HepG2 (cell line): ENCODE results near the gene S100A5. TPM values are rescaled to one million over a fixed set of nuclear protein-coding genes. Genes with fewer than 3 reads are reported as not detected.

Experiments used
- ATAC-seq: fragments of 200-7000 bp; cut with Tn5 transposase; 3 replicates; pipeline ENCODE4 v1.9.1; 2020; ENCODE audit warnings: mild to moderate bottlenecking, moderate library complexity
- BruUV-seq: library from RNA; stranded (reverse); fragments of 400-500 nt; replicated peaks from 2 replicates; lab custom pipeline; 2021; lab: Mats Ljungman, UMichigan
- CTCF ChIA-PET: fragments of 300-600 bp; formaldehyde crosslinking; extraction: SDS; loops from one replicate; lab custom pipeline; 2021; ENCODE audit warnings: low total read pairs, inconsistent platforms, low intra/inter-chr PET ratio; lab: Yijun Ruan, JAX
- POLR2A ChIA-PET: fragments of 350-600 bp; sonication (Branson Sonifier 250); formaldehyde crosslinking; loops from one replicate; lab custom pipeline; 2020; ENCODE audit warnings: antibody characterized with exemption, inconsistent platforms; lab: Yijun Ruan, JAX
- DNase-seq: peaks from one replicate; pipeline ENCODE4 v3.0.0-alpha.2; 2015; ENCODE audit warnings: low spot score
- FAIRE-seq: peaks from 3 replicates; lab custom pipeline; 2011; peaks lifted over from hg19 to GRCh38; lab: Jason Lieb, UNC
- H2AFZ ChIP-seq: one replicate; pipeline ENCODE4 v1.6.1; 2011; ENCODE audit warnings: low read length, inconsistent platforms
- H3K27ac ChIP-seq: fragments of 300-600 bp; 3 replicates; pipeline ENCODE4 v1.8.0; 2011; ENCODE audit warnings: mixed run types, mild to moderate bottlenecking, mixed read lengths, low read length, inconsistent platforms; ENCODE audit not compliant: insufficient read depth; ENCODE audit errors: extremely low read length
- H3K27me3 ChIP-seq, 2 experiments: fragments of 200-600 bp in 1 of 2; 2 replicates in 1 of 2; 3 replicates in 1 of 2; pipeline versions ENCODE4 v1.6.0 to v1.8.0; 2011; ENCODE audit warnings: low read length in 2 of 2, mild to moderate bottlenecking in 2 of 2, moderate library complexity in 2 of 2, inconsistent platforms in 1 of 2; ENCODE audit not compliant: insufficient read depth in 2 of 2, control insufficient read depth in 1 of 2
- H3K36me3 ChIP-seq, 2 experiments: fragments of 200-600 bp in 1 of 2; replicated peaks in 1 of 2; 2 replicates in 1 of 2; 3 replicates in 1 of 2; pipeline versions ENCODE4 v1.5.1 to v1.8.0; 2011; ENCODE audit warnings: low read length in 2 of 2, inconsistent platforms in 1 of 2; ENCODE audit not compliant: insufficient read depth in 2 of 2, control insufficient read depth in 1 of 2
- H3K4me1 ChIP-seq: 2 replicates; pipeline ENCODE4 v1.5.1; 2012; ENCODE audit warnings: low read length, inconsistent platforms; ENCODE audit not compliant: insufficient read depth
- H3K4me2 ChIP-seq: 2 replicates; pipeline ENCODE4 v1.6.0; 2011; ENCODE audit warnings: low read depth, low read length, inconsistent platforms
- H3K4me3 ChIP-seq, 3 experiments: fragments of 200-600 bp in 1 of 3; sonication (generic), shearing (Covaris generic) in 1 of 3; replicated peaks in 1 of 3; 2 replicates each; pipeline ENCODE4 v1.5.1; 2011 to 2016; ENCODE audit warnings: low read length in 3 of 3, inconsistent platforms in 2 of 3, low read depth in 2 of 3, mild to moderate bottlenecking in 2 of 3, control low read depth in 1 of 3, mixed read lengths in 1 of 3; ENCODE audit not compliant: insufficient read depth in 1 of 3
- H3K79me2 ChIP-seq: one replicate; pipeline ENCODE4 v1.6.1; 2011; ENCODE audit warnings: low read length, inconsistent platforms; ENCODE audit not compliant: insufficient read depth
- H3K9ac ChIP-seq: 2 replicates; pipeline ENCODE4 v1.6.0; 2011; ENCODE audit warnings: mild to moderate bottlenecking, low read depth, low read length, inconsistent platforms; ENCODE audit not compliant: insufficient read depth
- H3K9me3 ChIP-seq: 2 replicates; pipeline ENCODE4 v1.5.1; 2012; ENCODE audit warnings: mild to moderate bottlenecking, low read length
- H4K20me1 ChIP-seq: 2 replicates; pipeline ENCODE4 v1.6.0; 2011; ENCODE audit warnings: inconsistent platforms, mild to moderate bottlenecking, low read length, moderate library complexity; ENCODE audit not compliant: insufficient read depth
- CSRNP1 ChIP-seq: sonication (generic); formaldehyde crosslinking; IDR thresholded peaks from 2 replicates; pipeline ENCODE4 v1.8.1; 2023; ENCODE audit warnings: mild to moderate bottlenecking, missing genetic modification reagents
- EP300 ChIP-seq, 3 experiments: sonication (generic) in 1 of 3; formaldehyde crosslinking in 1 of 3; IDR thresholded peaks; 2 replicates each; pipeline versions ENCODE4 v1.5.1 to v1.6.1; 2011 to 2020; ENCODE audit warnings: low read depth in 2 of 3, low read length in 2 of 3, borderline replicate concordance in 1 of 3, improper control_type of control experiment in 1 of 3, mild to moderate bottlenecking in 1 of 3, missing genetic modification reagents in 1 of 3, moderate library complexity in 1 of 3
- MAZ ChIP-seq, 2 experiments: sonication (generic) in 1 of 2; formaldehyde crosslinking in 1 of 2; IDR thresholded peaks; 2 replicates each; pipeline versions ENCODE4 v1.5.0 to v1.6.1; 2012 to 2020; ENCODE audit warnings: low read depth in 2 of 2, mild to moderate bottlenecking in 2 of 2, borderline replicate concordance in 1 of 2, improper control_type of control experiment in 1 of 2, low read length in 1 of 2, missing genetic modification reagents in 1 of 2, moderate library complexity in 1 of 2
- MYC ChIP-seq: sonication (generic); formaldehyde crosslinking; IDR thresholded peaks from 2 replicates; pipeline ENCODE4 v1.9.0; 2021; ENCODE audit warnings: missing genetic modification reagents, borderline replicate concordance
- NBN ChIP-seq: fragments of 450-650 bp; conservative IDR thresholded peaks from 2 replicates; pipeline ENCODE4 v1.6.1; 2017
- NFAT5 ChIP-seq: sonication (generic); formaldehyde crosslinking; IDR thresholded peaks from 2 replicates; pipeline ENCODE4 v1.4.0; 2020; ENCODE audit warnings: missing genetic modification reagents
- RAD21 ChIP-seq: fragments of 450-650 bp; formaldehyde crosslinking; IDR thresholded peaks from 2 replicates; pipeline ENCODE4 v1.5.0; 2020; ENCODE audit warnings: mild to moderate bottlenecking
- SP1 ChIP-seq, 2 experiments: fragments of 450-650 bp in 1 of 2; sonication (generic) in 1 of 2; formaldehyde crosslinking in 1 of 2; IDR thresholded peaks; 2 replicates each; pipeline versions ENCODE4 v1.4.0 to v1.6.1; 2016 to 2020; ENCODE audit warnings: missing genetic modification reagents in 1 of 2
- UBTF ChIP-seq: sonication (generic); formaldehyde crosslinking; IDR thresholded peaks from 2 replicates; pipeline ENCODE4 v1.4.0; 2020; ENCODE audit warnings: mild to moderate bottlenecking, missing genetic modification reagents
- WGBS: methylation state at CpG from one replicate; pipeline ENCODE4 v1.1.6; 2017; ENCODE audit warnings: low lambda C conversion rate; 5-methylcytosine and 5-hydroxymethylcytosine counted together
- in situ Hi-C: cut with HindIII; loops from 2 replicates; pipeline ENCODE4 v1.10.0; 2017; ENCODE audit warnings: low pct_unique_long_range_greater_than_20kb; ENCODE audit not compliant: extremely low pct_ligation_motif_present
- intact Hi-C: fragments of 100-400 bp; cut with micrococcal nuclease; formaldehyde crosslinking; loops from one replicate; pipeline ENCODE4 v1.10.0; 2022; ENCODE audit not compliant: unreplicated experiment
- polyA plus RNA-seq, 8 experiments: library from polyadenylated mRNA; depleted of rRNA in 3 of 8; stranded (reverse) in 7 of 8; unstranded in 1 of 8; fragments of >200 nt; fragmentation: Illumina TruSeq in 4 of 8; extraction: Trizol in 4 of 8; gene quantifications; 2 replicates each; pipeline versions ENCODE4 v1.2.1 to v1.2.3, GENCODE V29; 2011 to 2016; ENCODE audit warnings: low read depth in 4 of 8, missing spikeins in 1 of 8, mixed read lengths in 1 of 8; ENCODE audit not compliant: insufficient read depth in 1 of 8
- total RNA-seq, 5 experiments: library from RNA; depleted of rRNA; stranded (reverse); fragments of >200 nt; fragmentation: Illumina TruSeq; extraction: Trizol; gene quantifications; 2 replicates each; pipeline ENCODE4 v1.2.3, GENCODE V29; 2016; ENCODE audit warnings: low read depth in 1 of 5

S100A5 gene
- total and polyA plus RNA-seq, 2 of the 13 experiments (the other 11 are each of a cell fraction or from before 2014, with no cell fraction given): not detected

- WGBS: 57% methylated on average over 13 of the region's 19 CpGs
- in situ Hi-C loops: no loop called here
- FAIRE-seq: peak; percentile 72
- peak within 1 kb of the TSS; percentile 69 for H3K4me2 ChIP-seq
- intact Hi-C loops: no loop called here
- DNase-seq: peak; percentile 93
- no peaks in the 10 kb centered on the region for H3K79me2 ChIP-seq
- peak within 1 kb of the TSS; percentile 46 for H3K9ac ChIP-seq
- peaks cover 1 to 11% of the 10 kb centered on the region in 2 experiments; a peak in 3 of 5 replicates for H3K27me3 ChIP-seq
- ChIA-PET CTCF (no interaction called here), POLR2A (interaction anchor here (0.9 to 2.9 kb wide), 13 partner anchors 10 to 89 kb away, joined by 3 to 27 read pairs (median 7); partner anchors contain the start of genes CHTOP, S100A13, S100A2 and S100A6)
- no TSS peak for BruUV-seq
- peak within 1 kb of the TSS in 2 of 3 experiments; percentile 32 to 62; a peak in 4 of 6 replicates for H3K4me3 ChIP-seq
- peak within 1 kb of the TSS; percentile 39 for H3K27ac ChIP-seq
- H3K4me1 ChIP-seq: peaks cover 98% of the 10 kb centered on the region
- H3K9me3 ChIP-seq: no peaks in the 10 kb centered on the region
- ATAC-seq: peak; percentile 85
- no peaks in the 10 kb centered on the region for H3K36me3 ChIP-seq
- H2AFZ ChIP-seq: peak within 1 kb of the TSS; percentile 2
- H4K20me1 ChIP-seq: no peaks in the 10 kb centered on the region
- TF ChIP-seq SP1 (IDR thresholded peaks at IDR 0.05): no peak
- peak; percentile 76 for TF ChIP-seq SP1 (CRISPR knock-in tag; IDR thresholded peaks at IDR 0.05)
- peak in 1 of 2 experiments; percentile 87; a peak in 2 of 4 replicates for TF ChIP-seq EP300 (IDR thresholded peaks at IDR 0.05; ENCODE audit: low read depth in 2 of 2, low read length in 2 of 2)
- TF ChIP-seq EP300 (CRISPR knock-in tag; IDR thresholded peaks at IDR 0.05; ENCODE audit: borderline replicate concordance): no peak
- TF ChIP-seq NBN: no peak
- no peak; the same call in 1 of the 2 replicates for TF ChIP-seq CSRNP1
- TF ChIP-seq MAZ (IDR thresholded peaks at IDR 0.05; ENCODE audit: borderline replicate concordance, low read depth, low read length): no peak; the same call in 1 of the 2 replicates
- peak; percentile 77 for TF ChIP-seq MAZ (CRISPR knock-in tag; IDR thresholded peaks at IDR 0.05; ENCODE audit: low read depth)
- no peak for TF ChIP-seq RAD21 (CRISPR knock-in tag)
- TF ChIP-seq MYC (CRISPR knock-in tag): peak; percentile 52; the same call in 1 of the 2 replicates
- TF ChIP-seq UBTF (CRISPR knock-in tag): peak; percentile 52; the same call in 1 of the 2 replicates
- peak; percentile 91; the same call in 1 of the 2 replicates for TF ChIP-seq NFAT5 (CRISPR knock-in tag)
Measured at GRCh38 chr1:153545067-153546055, 4.6 kb upstream of the S100A5 start, which contains the start of gene S100A4. Gene S100A4 (minus strand): TSS chr1:153545806. CDS start chr1:153544794, 1,012 bp downstream.
